ENCODE measurements around the gene FSD1.

The FSD1 gene

GRCh38 chr19:4319067-4319718 is 14.8 kb downstream of the FSD1 start:
- DNase-seq (ENCODE audit: low read depth) = no peak

DNA sequence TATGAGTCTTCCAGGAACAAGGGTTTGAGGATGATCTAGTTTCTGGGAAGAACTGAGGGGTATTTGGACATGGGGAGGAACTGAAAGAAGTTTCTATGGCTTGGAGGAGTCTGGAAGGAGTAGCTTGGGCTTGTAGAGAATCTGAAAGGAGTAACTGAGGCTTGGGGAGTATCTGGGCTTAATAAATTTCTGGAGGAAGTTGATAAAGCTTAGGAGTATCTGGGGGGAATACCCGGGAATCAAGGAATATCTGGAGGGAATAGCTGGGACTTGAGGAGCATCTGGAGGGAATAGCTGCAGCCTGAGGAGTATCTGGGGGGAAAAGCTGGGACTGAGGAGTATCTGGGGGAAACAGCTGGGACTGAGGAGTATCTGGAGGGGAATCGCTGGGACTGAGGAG is 16.0 kb downstream of the FSD1 start:
- DNase-seq (ENCODE audit: low read depth) = no peak

- DNase-seq (ENCODE audit: low read depth) = no peak
Observed at GRCh38 chr19:4322942-4323665, 18.7 kb downstream of the FSD1 start.

GRCh38 chr19:4323692-4324091 is 19.3 kb downstream of the FSD1 start:
- no peak for DNase-seq (ENCODE audit: low read depth)

- DNase-seq (ENCODE audit: low read depth) = no peak
Observed at GRCh38 chr19:4324228-4324627, 19.8 kb downstream of the FSD1 start.

- DNase-seq (ENCODE audit: low read depth) = no peak
Observed at GRCh38 chr19:4326215-4326836, 21.9 kb downstream of the FSD1 start.

GRCh38 chr19:4326837-4327251 is 22.4 kb downstream of the FSD1 start:
- no peak for DNase-seq (ENCODE audit: low read depth)

- DNase-seq (ENCODE audit: low read depth) = peak; percentile 49
Observed at GRCh38 chr19:4327252-4327876, 23.0 kb downstream of the FSD1 start.

- DNase-seq (ENCODE audit: low read depth) = no peak
Observed at GRCh38 chr19:4327877-4328242, 23.5 kb downstream of the FSD1 start.

- DNase-seq (ENCODE audit: low read depth) = peak; percentile 91
Observed at GRCh38 chr19:4328243-4328990, 24.0 kb downstream of the FSD1 start.

GRCh38 chr19:4328991-4329681 is 24.7 kb downstream of the FSD1 start:
- peak; percentile 44 for DNase-seq (ENCODE audit: low read depth)

GRCh38 chr19:4329858-4330257 is 25.5 kb downstream of the FSD1 start:
- no peak for DNase-seq (ENCODE audit: low read depth)

DNA sequence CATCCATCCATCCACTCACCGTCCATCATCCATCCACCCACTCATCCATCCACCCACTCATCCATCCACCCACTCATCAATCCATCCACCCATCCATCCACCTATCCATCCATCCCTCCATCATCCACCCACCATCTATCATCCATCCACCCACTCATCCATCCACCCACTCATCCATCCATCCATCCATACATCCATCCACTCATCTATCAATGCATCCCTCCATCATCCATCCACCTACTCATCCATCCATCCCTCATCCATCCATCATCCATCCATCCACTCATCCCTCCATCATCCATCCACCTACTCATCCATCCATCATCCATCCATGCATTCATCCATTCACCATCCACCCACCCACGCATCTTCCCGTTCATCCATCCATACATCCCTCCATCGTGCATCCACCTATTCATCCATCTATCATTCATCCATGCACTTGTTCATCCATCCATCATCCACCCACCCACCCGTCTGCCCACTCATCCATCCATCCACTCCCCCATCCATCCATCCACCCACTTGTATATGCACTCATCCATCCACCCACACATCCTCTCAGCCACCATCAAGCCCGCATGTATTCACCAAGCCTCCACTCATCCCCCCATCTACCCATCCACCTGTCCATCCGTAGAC is 30.7 kb downstream of the FSD1 start:
- no peak for DNase-seq (ENCODE audit: low read depth)

DNA sequence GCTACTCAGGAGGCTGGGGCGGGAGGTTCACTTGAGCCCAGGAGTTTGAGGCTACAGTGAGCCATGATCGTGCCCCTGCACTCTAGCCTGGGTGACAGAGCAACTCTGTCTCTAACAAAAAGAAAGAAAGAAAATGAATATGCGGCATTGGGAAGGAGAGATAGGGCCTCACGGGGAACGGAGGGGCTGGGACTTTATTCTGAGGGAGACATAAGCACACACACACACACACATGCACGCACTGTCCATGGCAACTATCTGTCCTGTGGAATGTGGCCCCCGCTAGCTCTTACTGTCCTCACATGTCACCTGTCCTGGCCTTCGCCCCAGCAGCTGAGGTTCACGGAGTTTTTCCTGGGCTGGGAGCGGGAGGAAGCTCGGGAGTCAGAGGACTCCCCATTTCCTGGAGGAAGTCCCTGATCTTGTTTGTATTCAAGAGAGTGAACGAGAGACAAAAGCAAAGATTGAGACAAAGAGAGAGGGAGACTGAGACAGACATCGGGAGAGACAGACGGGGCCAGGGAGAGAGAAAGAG is 33.6 kb downstream of the FSD1 start:
- no peak for DNase-seq (ENCODE audit: low read depth)

DNA sequence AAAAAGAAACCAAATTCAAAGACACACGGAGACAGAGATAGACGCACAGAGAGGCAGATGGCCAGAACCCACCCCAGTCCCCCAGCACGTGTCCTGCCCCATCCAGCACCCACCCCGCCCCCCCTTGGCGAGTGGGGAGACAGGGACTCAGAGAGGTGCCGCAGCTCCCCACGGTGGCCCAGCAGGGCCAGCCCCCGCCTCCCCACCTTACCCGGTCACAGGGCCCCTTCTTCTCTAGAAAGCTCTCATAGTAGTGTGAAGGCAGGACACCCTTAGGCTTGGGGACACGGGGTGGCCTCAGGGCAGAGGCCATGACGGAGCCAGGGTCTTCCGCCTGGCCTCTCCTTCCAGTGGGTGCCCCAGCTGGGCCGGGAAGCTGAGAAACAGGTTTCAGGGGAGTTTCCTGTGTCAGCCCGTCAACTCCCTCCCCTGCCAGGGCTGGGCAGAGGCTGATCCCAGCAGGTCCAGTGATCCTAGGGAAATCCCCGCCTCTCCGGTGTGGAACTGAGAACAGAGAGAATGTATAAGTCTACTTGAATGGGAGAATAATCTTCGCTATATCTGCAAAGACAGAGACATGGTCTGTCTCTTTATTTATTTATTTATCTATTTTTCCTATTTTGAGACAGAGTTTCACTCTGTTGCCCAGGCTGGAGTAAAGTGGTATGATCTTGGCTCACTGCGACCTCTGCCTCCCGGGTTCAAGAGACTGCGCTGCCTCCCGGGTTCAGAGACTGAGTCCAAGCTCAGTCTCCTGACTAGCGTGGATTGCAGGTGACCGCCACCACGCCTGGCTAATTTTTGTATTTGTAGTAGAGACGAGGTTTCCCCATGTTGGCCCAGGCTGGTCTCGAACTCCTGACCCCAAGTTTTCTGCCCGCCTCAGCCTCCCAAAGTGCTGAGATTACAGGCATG is 34.3 kb downstream of the FSD1 start, which contains the start of gene STAP2:
STAP2 (minus strand) TSS at position 387 of the 915 bp plus-strand sequence; CDS start at position 313, 74 bp downstream.
- DNase-seq (ENCODE audit: low read depth) = peak; percentile 24

GRCh38 chr19:4342314-4342614 is 37.9 kb downstream of the FSD1 start:
- no peak for DNase-seq (ENCODE audit: low read depth)

- peak; percentile 78 for DNase-seq (ENCODE audit: low read depth)
Observed at GRCh38 chr19:4342615-4343369, 38.4 kb downstream of the FSD1 start.

- peak; percentile 93 for DNase-seq (ENCODE audit: low read depth)
Observed at GRCh38 chr19:4343370-4344307, 39.2 kb downstream of the FSD1 start, which contains the start of gene MPND. Gene MPND (plus strand): TSS chr19:4343562. CDS start chr19:4343594, 32 bp downstream.

Measured in stimulated activated CD8-positive, alpha-beta memory T cell treated with anti-CD3 and anti-CD28 coated beads, Interleukin-4, amount 100 ng/mL, for 24 hours (primary cell).